Brain microvascular endothelial cell (primary cell): Measurements from ENCODE around the gene ANKH.

ENCODE experiments used
- DNase-seq: peaks from one replicate; pipeline ENCODE4 v3.0.0-alpha.2; 2020
- H3K27ac ChIP-seq: fragments of 250-450 bp; sonication (Bioruptor Pico); 2 replicates; pipeline ENCODE4 v1.5.1; 2020; ENCODE audit warnings: mild to moderate bottlenecking, moderate library complexity
- H3K27me3 ChIP-seq: fragments of 250-450 bp; sonication (Bioruptor Pico); replicated peaks from 2 replicates; pipeline ENCODE4 v1.5.1; 2020; ENCODE audit warnings: mild to moderate bottlenecking
- H3K36me3 ChIP-seq: fragments of 250-450 bp; sonication (Bioruptor Pico); replicated peaks from 2 replicates; pipeline ENCODE4 v1.5.1; 2020; ENCODE audit warnings: mild to moderate bottlenecking
- H3K4me3 ChIP-seq: 2 replicates; pipeline ENCODE4 v1.5.1; 2011; ENCODE audit warnings: low read depth, mild to moderate bottlenecking, control low read depth, low read length, moderate library complexity
- CTCF ChIP-seq: IDR thresholded peaks from 2 replicates; pipeline ENCODE4 v1.5.1; 2011; ENCODE audit warnings: low read depth, mild to moderate bottlenecking, moderate library complexity, low read length, control low read depth, inconsistent platforms; ENCODE audit errors: missing control alignments
- in situ Hi-C: cut with HindIII; loops from 2 replicates; pipeline ENCODE4 v1.10.0; 2017; ENCODE audit warnings: low sequenced_read_pairs, low pct_ligation_motif_present

The ANKH gene

GRCh38 chr5:14859150-14859549, 12.4 kb downstream of the ANKH start:
- no peak for TF ChIP-seq CTCF
- Histone ChIP-seq H3K27ac (no peak overlapping the region), H3K4me3 (no peak overlapping the region), H3K27me3 (no peaks in the 10 kb centered on the region), H3K36me3 (no peaks in the 10 kb centered on the region)
- in situ Hi-C loops: no loop called here
- DNase-seq: no peak

GRCh38 chr5:14855366-14855765, 16.2 kb downstream of the ANKH start:
- no peak for TF ChIP-seq CTCF
- DNase-seq: no peak
- Histone ChIP-seq H3K27ac (no peak overlapping the region), H3K4me3 (no peak overlapping the region), H3K27me3 (no peaks in the 10 kb centered on the region), H3K36me3 (no peaks in the 10 kb centered on the region)
- in situ Hi-C loops: no loop called here

- Histone ChIP-seq H3K36me3 (no peaks in the 10 kb centered on the region), H3K27me3 (no peaks in the 10 kb centered on the region), H3K27ac (no peak overlapping the region), H3K4me3 (no peak overlapping the region)
- in situ Hi-C loops: no loop called here
- no peak for DNase-seq
- no peak for TF ChIP-seq CTCF
Observed at GRCh38 chr5:14854799-14855198, 16.8 kb downstream of the ANKH start.

- TF ChIP-seq CTCF: no peak
- Histone ChIP-seq H3K27ac (no peak overlapping the region), H3K4me3 (no peak overlapping the region), H3K27me3 (no peaks in the 10 kb centered on the region), H3K36me3 (no peaks in the 10 kb centered on the region)
- no peak for DNase-seq
- in situ Hi-C loops: no loop called here
Observed at GRCh38 chr5:14853685-14854084, 17.9 kb downstream of the ANKH start.

- no peak overlapping the region for H3K27ac ChIP-seq
- no peak overlapping the region for H3K4me3 ChIP-seq
- in situ Hi-C loops: no loop called here
- no peak for DNase-seq
- no peak for TF ChIP-seq CTCF
- H3K27me3 ChIP-seq: no peaks in the 10 kb centered on the region
- H3K36me3 ChIP-seq: no peaks in the 10 kb centered on the region
Observed at GRCh38 chr5:14852779-14853178, 18.8 kb downstream of the ANKH start.

GRCh38 chr5:14851999-14852526, 19.5 kb downstream of the ANKH start:
- TF ChIP-seq CTCF: no peak
- Histone ChIP-seq H3K4me3 (no peak overlapping the region), H3K27me3 (no peaks in the 10 kb centered on the region), H3K27ac (no peak overlapping the region), H3K36me3 (no peaks in the 10 kb centered on the region)
- DNase-seq: no peak
- in situ Hi-C loops: no loop called here
